ENCODE data around the gene RBBP7. TPM values are rescaled to one million over a fixed set of nuclear protein-coding genes. Genes with fewer than 3 reads are reported as not detected.

Gene RBBP7
- total and polyA plus RNA-seq, 2 donors (not counting 3 experiments of a cell fraction or from before 2014, with no cell fraction given): 81.5 to 130 TPM

DNA sequence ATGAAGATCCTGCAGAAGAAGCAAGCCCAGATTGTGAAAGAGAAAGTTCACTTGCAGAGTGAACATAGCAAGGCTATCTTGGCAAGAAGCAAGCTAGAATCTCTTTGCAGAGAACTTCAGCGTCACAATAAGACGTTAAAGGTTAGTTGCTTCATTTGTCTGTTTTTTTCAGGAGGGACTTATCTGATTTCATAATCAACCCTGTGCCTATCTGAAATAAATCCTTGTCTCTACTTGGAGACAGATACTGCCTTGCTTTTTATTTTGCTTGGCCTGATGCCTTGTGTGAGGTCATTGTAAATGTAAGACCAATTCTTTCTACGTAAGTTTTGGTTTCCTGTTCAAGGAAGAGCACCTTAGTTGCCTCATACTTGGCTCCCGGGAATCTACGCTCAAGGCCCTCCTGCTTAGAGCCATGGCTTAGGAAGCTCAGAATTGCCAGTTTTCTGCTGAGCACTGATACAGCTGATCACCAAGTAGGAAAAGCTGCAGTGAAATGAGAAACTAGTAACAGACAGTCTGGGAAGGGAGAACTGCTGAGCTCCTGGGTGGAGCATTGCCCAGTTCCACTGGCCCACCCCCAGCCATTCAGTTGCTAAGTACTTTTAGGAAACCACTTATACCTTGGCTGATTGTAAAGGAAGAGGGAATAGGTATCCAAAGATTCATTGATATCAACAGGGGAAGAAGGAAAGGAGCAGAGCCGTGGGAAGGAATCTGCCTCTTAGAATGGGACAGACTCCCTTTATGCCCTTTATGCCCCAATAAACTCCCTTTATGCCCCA, 41.8 kb downstream of the RBBP7 start:
- dilution Hi-C loops (cut with MboI; ENCODE audit: extremely low pct_ligation_motif_present, low sequenced_read_pairs): no loop called here
- CTCF ChIA-PET: interaction anchor here (1.0 to 7.9 kb wide), 7 partner anchors 9 to 763 kb away, joined by 3 to 133 read pairs (median 12); no protein-coding TSS in a partner anchor
- FAIRE-seq: peak; percentile 83

More for the DNA sequence above, 41.8 kb downstream of the RBBP7 start:
- H3K79me2 ChIP-seq (ENCODE audit: control insufficient read depth, insufficient read depth, low read length): no peaks in the 10 kb centered on the region
- no peaks in the 10 kb centered on the region for H3K36me3 ChIP-seq (ENCODE audit: control insufficient read depth in 2 of 2, extremely low read depth in 1 of 2, insufficient read depth in 2 of 2, low read length in 2 of 2)
- peaks cover 31% of the 10 kb centered on the region for H3K4me1 ChIP-seq (ENCODE audit: control insufficient read depth, extremely low read depth, insufficient read depth, low read length)
- TSS peak; percentile 52 for BruUV-seq (replicated peaks)
- H3K27ac ChIP-seq (ENCODE audit: insufficient read depth, low read depth, low read length): peak overlapping the region; percentile 74
- POLR2A ChIA-PET: no interaction called here
- no peak overlapping the region for H2AFZ ChIP-seq (ENCODE audit: low read depth, low read length)
- no peaks in the 10 kb centered on the region for H3K9me1 ChIP-seq (replicated peaks; ENCODE audit: control insufficient read depth, extremely low read depth, insufficient read depth, low read length)
- H3K9me3 ChIP-seq (replicated peaks; ENCODE audit: control insufficient read depth, insufficient read depth, low read length): no peaks in the 10 kb centered on the region
- H3K9ac ChIP-seq (replicated peaks; ENCODE audit: extremely low read depth, insufficient read depth, low read length): peak overlapping the region; percentile 44
- TF ChIP-seq JUN (IDR thresholded peaks at IDR 0.05; ENCODE audit: borderline replicate concordance, insufficient read depth, insufficient read length, low read depth) (peak; percentile 41), EZH2 (IDR thresholded peaks at IDR 0.05; ENCODE audit: borderline replicate concordance, low read depth, low read length, severe bottlenecking) (no peak), GATA2 (IDR thresholded peaks at IDR 0.05; ENCODE audit: insufficient read depth, insufficient read length, low read depth, low read length) (peak; percentile 65)
- TF ChIP-seq, protein P1, sequence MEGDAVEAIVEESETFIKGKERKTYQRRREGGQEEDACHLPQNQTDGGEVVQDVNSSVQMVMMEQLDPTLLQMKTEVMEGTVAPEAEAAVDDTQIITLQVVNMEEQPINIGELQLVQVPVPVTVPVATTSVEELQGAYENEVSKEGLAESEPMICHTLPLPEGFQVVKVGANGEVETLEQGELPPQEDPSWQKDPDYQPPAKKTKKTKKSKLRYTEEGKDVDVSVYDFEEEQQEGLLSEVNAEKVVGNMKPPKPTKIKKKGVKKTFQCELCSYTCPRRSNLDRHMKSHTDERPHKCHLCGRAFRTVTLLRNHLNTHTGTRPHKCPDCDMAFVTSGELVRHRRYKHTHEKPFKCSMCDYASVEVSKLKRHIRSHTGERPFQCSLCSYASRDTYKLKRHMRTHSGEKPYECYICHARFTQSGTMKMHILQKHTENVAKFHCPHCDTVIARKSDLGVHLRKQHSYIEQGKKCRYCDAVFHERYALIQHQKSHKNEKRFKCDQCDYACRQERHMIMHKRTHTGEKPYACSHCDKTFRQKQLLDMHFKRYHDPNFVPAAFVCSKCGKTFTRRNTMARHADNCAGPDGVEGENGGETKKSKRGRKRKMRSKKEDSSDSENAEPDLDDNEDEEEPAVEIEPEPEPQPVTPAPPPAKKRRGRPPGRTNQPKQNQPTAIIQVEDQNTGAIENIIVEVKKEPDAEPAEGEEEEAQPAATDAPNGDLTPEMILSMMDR (IDR thresholded peaks at IDR 0.05; ENCODE audit: extremely low read depth in 1 of 2, insufficient read depth in 1 of 2, low read depth in 1 of 2, low read length in 2 of 2): no peak
- no peak overlapping the region for H3K4me3 ChIP-seq (replicated peaks in 1 of 3; ENCODE audit: insufficient read depth in 1 of 3, low read depth in 1 of 3, low read length in 3 of 3)
- no peaks in the 10 kb centered on the region for H3K27me3 ChIP-seq (ENCODE audit: control insufficient read depth in 2 of 2, insufficient read depth in 2 of 2, low read length in 2 of 2)
- no peaks in the 10 kb centered on the region for H4K20me1 ChIP-seq (replicated peaks; ENCODE audit: control insufficient read depth, extremely low read depth, insufficient read depth, low read length)
- peak overlapping the region; percentile 45 for H3K4me2 ChIP-seq (ENCODE audit: insufficient read depth, low read length)
- intact Hi-C loops (cut with micrococcal nuclease): loop anchor here (1.0 to 10.0 kb wide), 4 partner anchors 10 to 766 kb away; no protein-coding TSS in a partner anchor
- peak; percentile 66 for DNase-seq (ENCODE audit: low read depth, low spot score)

Measured in endothelial cell of umbilical vein (primary cell).